Forelimb muscle (tissue), 1 donor: Measurements from ENCODE around the gene LTB4R. TPM values are rescaled to one million over a fixed set of nuclear protein-coding genes. Genes with fewer than 3 reads are reported as not detected.

Experiments used
- polyA plus RNA-seq: library from polyadenylated mRNA; unstranded; fragments of 120-200 nt; gene quantifications from one replicate; pipeline ENCODE4 v1.2.1, GENCODE V29; 2013; ENCODE audit not compliant: insufficient read length

The LTB4R gene
- polyA plus RNA-seq, 1 donor: 2.1 TPM

Other genes with a start within 250 kb of the LTB4R start
- gene CPNE6, start 239.9 kb upstream of the LTB4R start, polyA plus RNA-seq: not detected
- gene PCK2, start 217.2 kb upstream of the LTB4R start, polyA plus RNA-seq: 3.6 TPM
- 45.7 TPM for gene DCAF11, start 196.7 kb upstream of the LTB4R start, polyA plus RNA-seq
- gene NRL, start 196.6 kb upstream of the LTB4R start, polyA plus RNA-seq: 1.8 TPM
- gene FITM1, start 180.8 kb upstream of the LTB4R start, polyA plus RNA-seq: 164 TPM
- 110 TPM for gene PSME1, start 175.3 kb upstream of the LTB4R start, polyA plus RNA-seq
- gene EMC9, start 169.9 kb upstream of the LTB4R start, polyA plus RNA-seq: 32.1 TPM
- 74.3 TPM for gene PSME2, start 164.9 kb upstream of the LTB4R start, polyA plus RNA-seq
- gene RNF31, start 164.0 kb upstream of the LTB4R start, polyA plus RNA-seq: 32.6 TPM
- gene IRF9, start 150.2 kb upstream of the LTB4R start, polyA plus RNA-seq: 25.1 TPM
- gene REC8, start 139.4 kb upstream of the LTB4R start, polyA plus RNA-seq: 8.2 TPM
- gene IPO4, start 122.7 kb upstream of the LTB4R start, polyA plus RNA-seq: 26.4 TPM
- 18.8 TPM for gene TM9SF1, start 116.1 kb upstream of the LTB4R start, polyA plus RNA-seq
- 5.0 TPM for gene TSSK4, start 105.8 kb upstream of the LTB4R start, polyA plus RNA-seq
- 40.0 TPM for gene CHMP4A, start 98.0 kb upstream of the LTB4R start, polyA plus RNA-seq
- gene MDP1, start 95.4 kb upstream of the LTB4R start, polyA plus RNA-seq: 5.5 TPM
- gene NEDD8, start 79.1 kb upstream of the LTB4R start, polyA plus RNA-seq: 188 TPM
- 53.3 TPM for gene GMPR2, start 78.6 kb upstream of the LTB4R start, polyA plus RNA-seq
- 37.0 TPM for gene TINF2, start 68.9 kb upstream of the LTB4R start, polyA plus RNA-seq
- 0.86 TPM for gene TGM1, start 48.3 kb upstream of the LTB4R start, polyA plus RNA-seq
- 14.7 TPM for gene RABGGTA, start 39.9 kb upstream of the LTB4R start, polyA plus RNA-seq
- 15.0 TPM for gene DHRS1, start 11.7 kb upstream of the LTB4R start, polyA plus RNA-seq
- 21.1 TPM for gene NOP9, start 11.7 kb upstream of the LTB4R start, polyA plus RNA-seq
- gene CIDEB, start 3.5 kb upstream of the LTB4R start, polyA plus RNA-seq: 8.2 TPM
- 2.0 TPM for gene LTB4R2, start 1.4 kb upstream of the LTB4R start, polyA plus RNA-seq
- gene ADCY4, start 23.6 kb downstream of the LTB4R start, polyA plus RNA-seq: 15.2 TPM
- 1.1 TPM for gene RIPK3, start 28.5 kb downstream of the LTB4R start, polyA plus RNA-seq
- 39.2 TPM for gene NFATC4, start 56.7 kb downstream of the LTB4R start, polyA plus RNA-seq
- 23.1 TPM for gene NYNRIN, start 87.5 kb downstream of the LTB4R start, polyA plus RNA-seq
- gene CBLN3, start 118.2 kb downstream of the LTB4R start, polyA plus RNA-seq: 2.4 TPM
- gene KHNYN, start 118.5 kb downstream of the LTB4R start, polyA plus RNA-seq: 38.1 TPM
- gene SDR39U1, start 131.3 kb downstream of the LTB4R start, polyA plus RNA-seq: 54.1 TPM
- not detected for gene CMA1, start 196.8 kb downstream of the LTB4R start, polyA plus RNA-seq